K562 (cell line): ENCODE measurements around the gene METRN. TPM values are rescaled to one million over a fixed set of nuclear protein-coding genes. Genes with fewer than 3 reads are reported as not detected.
A peak's percentile ranks its signal among the peaks of the same experiment; 100 is the strongest.

Experiments used
- BRF2 ChIP-seq: IDR thresholded peaks from 3 replicates; pipeline ENCODE4 v1.6.1; 2011; ENCODE audit warnings: borderline replicate concordance, mild to moderate bottlenecking; ENCODE audit not compliant: insufficient read length, insufficient read depth
- CREB5 ChIP-seq: fragments of 250-450 bp; sonication (Bioruptor Pico); IDR thresholded peaks from 2 replicates; pipeline ENCODE4 v1.5.0; 2020; ENCODE audit warnings: mild to moderate bottlenecking
- CTCFL ChIP-seq: IDR thresholded peaks from 2 replicates; pipeline ENCODE4 v1.6.1; 2011; ENCODE audit warnings: borderline replicate concordance, low read depth, mild to moderate bottlenecking, moderate library complexity, low read length; ENCODE audit not compliant: insufficient read depth, poor library complexity, severe bottlenecking
- DMBX1 ChIP-seq: fragments of 250-450 bp; sonication (Bioruptor Pico); IDR thresholded peaks from 2 replicates; pipeline ENCODE4 v1.8.0; 2022; ENCODE audit warnings: inconsistent platforms, mild to moderate bottlenecking, moderate library complexity, borderline replicate concordance
- EHMT2 ChIP-seq: fragments of 450-650 bp; IDR thresholded peaks from 2 replicates; pipeline ENCODE4 v1.6.1; 2018; ENCODE audit warnings: antibody characterized with exemption
- GTF2F1 ChIP-seq: IDR thresholded peaks from 2 replicates; pipeline ENCODE4 v1.6.1; 2011; ENCODE audit warnings: low read depth, low read length, improper control_type of control experiment
- MTF1 ChIP-seq: fragments of 250-450 bp; sonication (Bioruptor Pico); IDR thresholded peaks from 2 replicates; pipeline ENCODE4 v1.9.0; 2021; ENCODE audit warnings: moderate library complexity, mild to moderate bottlenecking, inconsistent platforms, borderline replicate concordance
- NR2F6 ChIP-seq: fragments of 450-650 bp; formaldehyde crosslinking; IDR thresholded peaks from 2 replicates; pipeline ENCODE4 v1.4.0; 2020; ENCODE audit warnings: mild to moderate bottlenecking
- PHB ChIP-seq: fragments of 250-450 bp; sonication (Bioruptor Pico); IDR thresholded peaks from 2 replicates; pipeline ENCODE4 v1.5.0; 2021
- PML ChIP-seq: IDR thresholded peaks from 2 replicates; pipeline ENCODE4 v1.6.1; 2012; ENCODE audit warnings: low read length, inconsistent platforms
- XRCC5 ChIP-seq: fragments of 200-400 bp; formaldehyde crosslinking; IDR thresholded peaks from 2 replicates; pipeline ENCODE4 v1.6.1; 2017; ENCODE audit warnings: low read depth, mild to moderate bottlenecking, low read length
- ZBTB34 ChIP-seq: fragments of 250-450 bp; sonication (Bioruptor Pico); IDR thresholded peaks from 2 replicates; pipeline ENCODE4 v1.8.0; 2021; ENCODE audit warnings: mild to moderate bottlenecking, moderate library complexity
- ZFP30 ChIP-seq: fragments of 250-450 bp; sonication (Bioruptor Pico); IDR thresholded peaks from 2 replicates; pipeline ENCODE4 v1.8.0; 2022; ENCODE audit warnings: moderate library complexity, mild to moderate bottlenecking, inconsistent platforms, borderline replicate concordance
- ZNF12 ChIP-seq: sonication (generic); formaldehyde crosslinking; IDR thresholded peaks from 2 replicates; pipeline ENCODE4 v1.4.0; 2020; ENCODE audit warnings: mild to moderate bottlenecking, missing genetic modification reagents
- ZNF239 ChIP-seq: fragments of 250-450 bp; sonication (Bioruptor Pico); IDR thresholded peaks from 2 replicates; pipeline ENCODE4 v1.4.0; 2020; ENCODE audit warnings: mild to moderate bottlenecking
- ZNF253 ChIP-seq: fragments of 250-450 bp; sonication (Bioruptor Pico); conservative IDR thresholded peaks from 2 replicates; pipeline ENCODE4 v1.6.1; 2021; ENCODE audit warnings: mild to moderate bottlenecking
- ZNF263 ChIP-seq: sonication (generic); formaldehyde crosslinking; IDR thresholded peaks from 2 replicates; pipeline ENCODE4 v1.8.0; 2022; ENCODE audit warnings: mild to moderate bottlenecking, missing genetic modification reagents, borderline replicate concordance
- ZNF280A ChIP-seq: fragments of 450-650 bp; IDR thresholded peaks from 2 replicates; pipeline ENCODE4 v1.6.1; 2018; ENCODE audit warnings: mild to moderate bottlenecking, low read depth; ENCODE audit not compliant: partially characterized antibody
- ZNF41 ChIP-seq: fragments of 250-450 bp; sonication (Bioruptor Pico); conservative IDR thresholded peaks from 2 replicates; pipeline ENCODE4 v1.4.0; 2020; ENCODE audit warnings: mild to moderate bottlenecking
- ZNF561 ChIP-seq: fragments of 450-650 bp; formaldehyde crosslinking; conservative IDR thresholded peaks from 2 replicates; pipeline ENCODE4 v1.4.0; 2020; ENCODE audit warnings: mild to moderate bottlenecking, moderate library complexity
- ZNF766 ChIP-seq: fragments of 200-800 bp; sonication (Bioruptor generic); conservative IDR thresholded peaks from 2 replicates; pipeline ENCODE4 v1.6.1; 2016; ENCODE audit warnings: missing genetic modification characterization, missing compliant biosample characterization
- polyA plus RNA-seq, 8 experiments: library from polyadenylated mRNA; depleted of rRNA in 4 of 8; stranded (reverse) in 5 of 8; unstranded in 3 of 8; fragments of >200 nt; fragmentation: Nextera tagmentation in 2 of 8; fragmentation: Illumina TruSeq in 1 of 8; extraction: Ambion mirVana in 2 of 8; extraction: Trizol in 1 of 8; gene quantifications; 2 replicates each; pipeline versions ENCODE4 v1.2.1 to v1.2.3, GENCODE V29; 2011 to 2014; ENCODE audit warnings: inconsistent platforms in 1 of 8, missing spikeins in 1 of 8
- total RNA-seq, 7 experiments: library from RNA; depleted of rRNA in 6 of 7; stranded (reverse); fragments of >200 nt in 6 of 7; fragmentation: Illumina TruSeq in 2 of 7; extraction: Trizol in 2 of 7; gene quantifications; 2 replicates each; pipeline versions ENCODE4 v1.2.1 to v1.2.3, GENCODE V29; 2011 to 2021; ENCODE audit warnings: low replicate concordance in 1 of 7

Gene METRN
- total and polyA plus RNA-seq, 9 of the 15 experiments (the other 6 are each of a cell fraction or from before 2014, with no cell fraction given), result 0.20 to 89.8 (median 15.4) TPM

- TF ChIP-seq CREB5 (CRISPR knock-in tag) (no peak), ZNF239 (CRISPR knock-in tag) (no peak), EHMT2 (no peak), ZNF766 (CRISPR knock-in tag) (no peak), XRCC5 (no peak), ZNF41 (CRISPR knock-in tag) (no peak), BRF2 (no peak), NR2F6 (CRISPR knock-in tag) (no peak), ZNF263 (CRISPR knock-in tag) (no peak), CTCFL (no peak), ZNF253 (CRISPR knock-in tag) (no peak), ZNF561 (no peak), PHB (no peak), PML (no peak), ZNF12 (CRISPR knock-in tag) (0 out of 2 replicates have a peak, but pooled peaks have one; percentile 4), ZNF280A (no peak), DMBX1 (CRISPR knock-in tag) (no peak), GTF2F1 (no peak), ZBTB34 (CRISPR knock-in tag) (no peak), ZFP30 (no peak), MTF1 (CRISPR knock-in tag) (no peak)
Observed at GRCh38 chr16:674214-674881, 40.6 kb upstream of the METRN start (continued).
